Measurements from ENCODE around the gene TMEM151A. TPM values are rescaled to one million over a fixed set of nuclear protein-coding genes. Genes with fewer than 3 reads are reported as not detected.

Gene TMEM151A
- total RNA-seq, 4 donors from 2014 or later: not detected

GRCh38 chr11:66340596-66341501, 49.2 kb downstream of the TMEM151A start:
- TF ChIP-seq, protein P1, sequence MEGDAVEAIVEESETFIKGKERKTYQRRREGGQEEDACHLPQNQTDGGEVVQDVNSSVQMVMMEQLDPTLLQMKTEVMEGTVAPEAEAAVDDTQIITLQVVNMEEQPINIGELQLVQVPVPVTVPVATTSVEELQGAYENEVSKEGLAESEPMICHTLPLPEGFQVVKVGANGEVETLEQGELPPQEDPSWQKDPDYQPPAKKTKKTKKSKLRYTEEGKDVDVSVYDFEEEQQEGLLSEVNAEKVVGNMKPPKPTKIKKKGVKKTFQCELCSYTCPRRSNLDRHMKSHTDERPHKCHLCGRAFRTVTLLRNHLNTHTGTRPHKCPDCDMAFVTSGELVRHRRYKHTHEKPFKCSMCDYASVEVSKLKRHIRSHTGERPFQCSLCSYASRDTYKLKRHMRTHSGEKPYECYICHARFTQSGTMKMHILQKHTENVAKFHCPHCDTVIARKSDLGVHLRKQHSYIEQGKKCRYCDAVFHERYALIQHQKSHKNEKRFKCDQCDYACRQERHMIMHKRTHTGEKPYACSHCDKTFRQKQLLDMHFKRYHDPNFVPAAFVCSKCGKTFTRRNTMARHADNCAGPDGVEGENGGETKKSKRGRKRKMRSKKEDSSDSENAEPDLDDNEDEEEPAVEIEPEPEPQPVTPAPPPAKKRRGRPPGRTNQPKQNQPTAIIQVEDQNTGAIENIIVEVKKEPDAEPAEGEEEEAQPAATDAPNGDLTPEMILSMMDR (IDR thresholded peaks at IDR 0.05; ENCODE audit: low read depth): no peak

DNA sequence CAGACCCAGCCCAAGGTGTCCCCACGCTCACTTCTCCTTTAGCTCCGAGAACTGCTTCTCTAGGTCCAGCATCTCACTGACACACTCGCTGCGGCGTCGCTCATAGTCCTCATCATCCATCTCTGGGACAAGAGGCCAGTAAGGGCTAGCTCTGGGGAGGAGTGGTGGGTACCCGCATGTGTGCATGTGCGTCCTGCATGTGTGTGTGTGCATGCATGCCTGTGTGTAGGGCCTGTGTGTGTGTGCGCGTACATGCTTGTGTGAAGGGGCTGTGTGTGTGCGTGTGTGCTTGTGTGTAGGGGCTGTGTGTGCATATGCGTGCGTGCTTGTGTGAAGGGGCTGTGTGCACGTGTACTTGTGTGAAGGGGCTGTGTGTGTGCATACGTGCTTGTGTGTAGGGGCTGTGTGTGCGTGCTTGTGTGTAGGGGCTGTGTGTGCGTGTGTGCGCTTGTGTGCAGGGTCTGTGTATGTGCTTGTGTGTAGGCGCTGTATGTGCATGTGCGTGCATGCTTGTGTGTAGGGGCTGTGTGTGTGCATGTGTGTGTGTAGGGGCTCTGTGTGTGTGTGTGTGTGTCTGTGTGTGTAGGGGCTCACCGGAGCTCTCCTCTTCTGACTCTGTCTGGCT, 49.9 kb downstream of the TMEM151A start:
- TF ChIP-seq, protein P1 (IDR thresholded peaks at IDR 0.05; ENCODE audit: low read depth): no peak

DNA sequence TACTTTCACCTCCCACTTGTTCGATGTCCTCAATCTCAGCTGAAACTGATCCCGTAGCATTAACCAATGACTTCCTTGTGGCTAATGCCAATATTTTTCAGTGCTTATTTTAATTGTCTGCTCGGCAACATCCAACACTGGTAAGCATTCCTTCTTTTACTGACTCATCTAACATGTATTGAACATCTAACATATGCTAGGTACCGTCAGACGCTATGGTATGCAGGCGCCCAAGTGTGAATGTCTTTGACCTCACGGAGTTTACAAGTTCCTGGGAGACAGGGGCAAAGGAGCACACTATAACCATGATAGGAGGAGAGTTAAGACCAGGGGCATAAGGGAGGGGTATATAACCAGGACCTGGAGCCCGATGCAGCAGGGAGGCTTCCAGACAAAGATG, 51.5 kb downstream of the TMEM151A start:
- TF ChIP-seq, protein P1 (IDR thresholded peaks at IDR 0.05; ENCODE audit: low read depth): no peak

- TF ChIP-seq, protein P1 (IDR thresholded peaks at IDR 0.05; ENCODE audit: low read depth): no peak
These were observed 53.0 kb downstream of the TMEM151A start, which contains the start of gene BRMS1 for GRCh38 chr11:66344550-66345315. Gene BRMS1 (minus strand): TSS chr11:66345104. CDS start chr11:66342234, 2,870 bp downstream.

DNA sequence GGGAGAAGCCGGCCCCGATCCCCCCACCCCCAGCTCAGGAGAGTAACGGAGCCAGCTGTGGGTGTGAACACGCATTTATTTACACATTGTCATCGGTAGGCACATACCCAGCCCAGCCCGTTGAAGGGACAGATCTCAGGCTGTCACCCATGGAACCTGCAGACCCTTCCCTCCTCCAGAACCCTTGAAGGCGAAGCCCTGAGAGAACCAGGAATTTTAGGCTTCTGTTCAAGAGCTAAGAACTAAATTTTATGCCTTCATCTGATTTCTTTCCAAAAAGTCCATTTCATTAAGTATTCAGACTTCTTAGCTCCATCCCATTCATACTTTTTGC, 53.6 kb downstream of the TMEM151A start:
- TF ChIP-seq, protein P1 (IDR thresholded peaks at IDR 0.05; ENCODE audit: low read depth): no peak

Other genes with a start within 250 kb of the TMEM151A start
- gene GAL3ST3, start 242.7 kb upstream of the TMEM151A start, total RNA-seq: under 1 TPM in 1 of 4 donors, not detected in 3; 0.38 TPM
- gene SF3B2, start 239.5 kb upstream of the TMEM151A start, total RNA-seq: 100 to 1,000 TPM in 3 of 4 donors, 10 to 100 TPM in 1; 97.2 to 223 (median 118) TPM
- 10 to 100 TPM; 38.3 to 75.7 (median 41.0) TPM for gene PACS1, start 221.6 kb upstream of the TMEM151A start, total RNA-seq
- gene KLC2, start 34.2 kb upstream of the TMEM151A start, total RNA-seq: 10 to 100 TPM; 13.3 to 24.9 (median 19.3) TPM
- gene RAB1B, start 23.3 kb upstream of the TMEM151A start, total RNA-seq: 10 to 100 TPM; 46.3 to 95.3 (median 68.6) TPM
- not detected for gene CNIH2, start 13.7 kb upstream of the TMEM151A start, total RNA-seq
- 10 to 100 TPM; 39.0 to 60.5 (median 53.7) TPM for gene YIF1A, start 2.8 kb upstream of the TMEM151A start, total RNA-seq
- gene CD248, start 25.1 kb downstream of the TMEM151A start, total RNA-seq: 100 to 1,000 TPM in 2 of 4 donors, 10 to 100 TPM in 2; 49.0 to 226 (median 149) TPM
- gene RIN1, start 44.5 kb downstream of the TMEM151A start, total RNA-seq: 1 to 10 TPM in 3 of 4 donors, under 1 TPM in 1; 0.98 to 3.7 (median 3.3) TPM
- gene BRMS1, start 53.2 kb downstream of the TMEM151A start, total RNA-seq: 10 to 100 TPM; 20.5 to 47.1 (median 34.7) TPM
- gene B4GAT1, start 55.7 kb downstream of the TMEM151A start, total RNA-seq: 10 to 100 TPM; 11.7 to 31.7 (median 18.7) TPM
- 10 to 100 TPM in 2 of 4 donors, 1 to 10 TPM in 2; 3.7 to 30.7 (median 15.5) TPM for gene SLC29A2, start 79.9 kb downstream of the TMEM151A start, total RNA-seq
- not detected for gene NPAS4, start 129.1 kb downstream of the TMEM151A start, total RNA-seq
- gene MRPL11, start 147.0 kb downstream of the TMEM151A start, total RNA-seq: 10 to 100 TPM; 26.7 to 41.8 (median 39.6) TPM
- 10 to 100 TPM in 3 of 4 donors, 1 to 10 TPM in 1; 8.0 to 16.6 (median 12.6) TPM for gene PELI3, start 175.0 kb downstream of the TMEM151A start, total RNA-seq
- 10 to 100 TPM; 12.6 to 17.8 (median 15.7) TPM for gene DPP3, start 188.5 kb downstream of the TMEM151A start, total RNA-seq
- 10 to 100 TPM; 25.5 to 53.7 (median 39.3) TPM for gene BBS1, start 218.7 kb downstream of the TMEM151A start, total RNA-seq